ENCODE measurements around the gene C5. TPM values are rescaled to one million over a fixed set of nuclear protein-coding genes. Genes with fewer than 3 reads are reported as not detected.
"Not testable (repeated sequence)": the region's sequence is repeated elsewhere in the genome, so short reads cannot be mapped to it uniquely, and the experiment has no call there.

Gene C5
- total RNA-seq, 1 experiment from 2014 or later: 0.69 TPM

GRCh38 chr9:121048618-121049017 lies 1.5 kb downstream of the C5 start:
- DNase-seq (ENCODE audit: low read depth): no peak

GRCh38 chr9:121048175-121048574 lies 1.9 kb downstream of the C5 start:
- DNase-seq (ENCODE audit: low read depth): no peak

- no peak for DNase-seq (ENCODE audit: low read depth)
Observed at GRCh38 chr9:121038804-121039203, 11.3 kb downstream of the C5 start.

- no peak for DNase-seq (ENCODE audit: low read depth)
Observed at GRCh38 chr9:121038362-121038761, 11.7 kb downstream of the C5 start.

GRCh38 chr9:121035717-121036116 lies 14.4 kb downstream of the C5 start:
- peak; percentile 62 for DNase-seq (ENCODE audit: low read depth)

GRCh38 chr9:121034529-121034928 lies 15.5 kb downstream of the C5 start:
- DNase-seq (ENCODE audit: low read depth): no peak

- DNase-seq (ENCODE audit: low read depth): no peak
Observed at GRCh38 chr9:121029469-121029868, 20.6 kb downstream of the C5 start.

GRCh38 chr9:121028285-121028684 lies 21.8 kb downstream of the C5 start:
- DNase-seq (ENCODE audit: low read depth): not testable (repeated sequence)

GRCh38 chr9:121026768-121027167 lies 23.3 kb downstream of the C5 start:
- DNase-seq (ENCODE audit: low read depth): no peak

GRCh38 chr9:121026260-121026691 lies 23.8 kb downstream of the C5 start:
- DNase-seq (ENCODE audit: low read depth): no peak

GRCh38 chr9:121024237-121024636 lies 25.8 kb downstream of the C5 start:
- DNase-seq (ENCODE audit: low read depth): no peak

- DNase-seq (ENCODE audit: low read depth): peak; percentile 7
Observed at GRCh38 chr9:121023064-121023463, 27.0 kb downstream of the C5 start.

- DNase-seq (ENCODE audit: low read depth): no peak
Observed at GRCh38 chr9:121021301-121021700, 28.8 kb downstream of the C5 start.

- DNase-seq (ENCODE audit: low read depth): no peak
Observed at GRCh38 chr9:121019273-121019672, 30.8 kb downstream of the C5 start.

GRCh38 chr9:121013911-121014310 lies 36.2 kb downstream of the C5 start:
- DNase-seq (ENCODE audit: low read depth): no peak

GRCh38 chr9:121009650-121010049 lies 40.4 kb downstream of the C5 start:
- DNase-seq (ENCODE audit: low read depth): no peak

- no peak for DNase-seq (ENCODE audit: low read depth)
Observed at GRCh38 chr9:120999317-120999716, 50.8 kb downstream of the C5 start.

- no peak for DNase-seq (ENCODE audit: low read depth)
Observed at GRCh38 chr9:120998111-120998510, 52.0 kb downstream of the C5 start.

- no peak for DNase-seq (ENCODE audit: low read depth)
Observed at GRCh38 chr9:120997502-120997901, 52.6 kb downstream of the C5 start.

- no peak for DNase-seq (ENCODE audit: low read depth)
Observed at GRCh38 chr9:120996409-120996808, 53.7 kb downstream of the C5 start.

- DNase-seq (ENCODE audit: low read depth): no peak
Observed at GRCh38 chr9:120989065-120989464, 61.0 kb downstream of the C5 start.

GRCh38 chr9:120985819-120986222 lies 64.3 kb downstream of the C5 start:
- peak; percentile 54 for DNase-seq (ENCODE audit: low read depth)

GRCh38 chr9:120983259-120983837 lies 66.7 kb downstream of the C5 start:
- no peak for DNase-seq (ENCODE audit: low read depth)

- no peak for DNase-seq (ENCODE audit: low read depth)
Observed at GRCh38 chr9:120982836-120983235, 67.2 kb downstream of the C5 start.
